ENCODE data around the gene CCDC172. TPM values are rescaled to one million over a fixed set of nuclear protein-coding genes. Genes with fewer than 3 reads are reported as not detected.

CCDC172 gene
- total and polyA plus RNA-seq, 2 of the 8 experiments (the other 6 are each of a cell fraction or from before 2014, with no cell fraction given): 1.1 to 3.6 TPM

DNA sequence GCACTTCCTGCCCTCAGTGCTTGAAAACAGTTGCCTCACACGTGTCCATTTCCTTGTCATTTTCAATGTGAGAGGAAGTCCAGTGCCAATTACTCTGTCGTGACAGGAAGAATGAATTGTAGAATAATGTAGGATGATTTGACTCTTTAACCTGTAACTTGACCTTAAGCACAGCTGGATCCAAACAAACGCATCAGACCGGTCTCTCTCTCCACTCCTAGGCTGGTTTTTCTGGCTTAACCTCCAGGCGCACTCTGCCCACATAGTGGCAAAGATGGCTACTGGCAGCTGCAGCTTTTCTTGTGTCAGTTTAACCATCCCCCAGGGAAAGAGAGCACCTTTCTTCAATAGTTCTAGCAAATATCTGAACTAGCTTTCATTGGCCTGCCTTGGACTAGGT lies 74.0 kb downstream of the CCDC172 start:
- CTCF ChIA-PET (ENCODE audit: partially characterized antibody): no interaction called here
- no peak for TF ChIP-seq ZNF274 (IDR thresholded peaks at IDR 0.05; ENCODE audit: borderline replicate concordance, extremely low read depth, low read length)
- TF ChIP-seq CEBPB (IDR thresholded peaks at IDR 0.05; ENCODE audit: low read depth, low read length): no peak
- TF ChIP-seq POU5F1 (IDR thresholded peaks at IDR 0.05; ENCODE audit: low read depth, low read length): no peak
- TF ChIP-seq EZH2 (IDR thresholded peaks at IDR 0.05; ENCODE audit: low read depth, low read length, severe bottlenecking): no peak
- no peak for TF ChIP-seq CBX5 (IDR thresholded peaks at IDR 0.05; ENCODE audit: low read depth, low read length)
- TF ChIP-seq, protein P1, sequence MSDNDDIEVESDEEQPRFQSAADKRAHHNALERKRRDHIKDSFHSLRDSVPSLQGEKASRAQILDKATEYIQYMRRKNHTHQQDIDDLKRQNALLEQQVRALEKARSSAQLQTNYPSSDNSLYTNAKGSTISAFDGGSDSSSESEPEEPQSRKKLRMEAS (IDR thresholded peaks at IDR 0.05): no peak
- no peak for TF ChIP-seq JUN (IDR thresholded peaks at IDR 0.05; ENCODE audit: low read depth, low read length)
- no peak for TF ChIP-seq RNF2 (IDR thresholded peaks at IDR 0.05; ENCODE audit: borderline replicate concordance, low read depth, low read length, missing control alignments, poor library complexity, severe bottlenecking)
- TF ChIP-seq CTBP2 (IDR thresholded peaks at IDR 0.05; ENCODE audit: borderline replicate concordance, insufficient read depth, insufficient read length, low read length): no peak
- no peak for TF ChIP-seq EP300 (IDR thresholded peaks at IDR 0.05; ENCODE audit: borderline replicate concordance in 1 of 2, low read depth in 2 of 2, low read length in 2 of 2)
- TF ChIP-seq HDAC2 (IDR thresholded peaks at IDR 0.05; ENCODE audit: borderline replicate concordance in 1 of 2, low read depth in 2 of 2, low read length in 2 of 2): no peak
- TF ChIP-seq POLR2A (IDR thresholded peaks at IDR 0.05; ENCODE audit: control extremely low read depth in 1 of 2, low read depth in 2 of 2, low read length in 2 of 2): no peak
- no peak for TF ChIP-seq CHD1 (IDR thresholded peaks at IDR 0.05; ENCODE audit: low read depth, low read length)
- no peak for TF ChIP-seq CBX8 (IDR thresholded peaks at IDR 0.05; ENCODE audit: borderline replicate concordance, low read depth, low read length)

More for the DNA sequence above, 74.0 kb downstream of the CCDC172 start:
- DNase-seq (ENCODE audit: low read depth in 1 of 2, low spot score in 2 of 2) (no peak), FAIRE-seq (no peak)
- no peak overlapping the region for H2BK120ac ChIP-seq (replicated peaks; ENCODE audit: low read depth, low read length)
- no peak overlapping the region for H3K56ac ChIP-seq (replicated peaks; ENCODE audit: insufficient read length, low read depth, low read length)
- H3K14ac ChIP-seq (ENCODE audit: insufficient read length): no peak overlapping the region
- no peak overlapping the region for H4K8ac ChIP-seq (ENCODE audit: extremely low read depth, insufficient read depth, low read length)
- H2BK15ac ChIP-seq (ENCODE audit: low read length): no peak overlapping the region
- POLR2A ChIA-PET (ENCODE audit: partially characterized antibody): no interaction called here
- peak overlapping the region; percentile 0; the same call in 1 of the 2 replicates for H3K18ac ChIP-seq (ENCODE audit: extremely low read depth, low read length)
- no peak overlapping the region for H2BK5ac ChIP-seq (ENCODE audit: low read depth, low read length)
- no peak overlapping the region for H3K23ac ChIP-seq (ENCODE audit: insufficient read length)
- H3K23me2 ChIP-seq (ENCODE audit: low read depth, low read length): no peaks in the 10 kb centered on the region
- H2AFZ ChIP-seq (ENCODE audit: low read length): peak overlapping the region; percentile 94
- no peak overlapping the region for H2AK5ac ChIP-seq (ENCODE audit: low read depth, low read length)
- no peak overlapping the region for H3K9ac ChIP-seq (replicated peaks in 1 of 4; ENCODE audit: extremely low read depth in 1 of 4, low read depth in 3 of 4, low read length in 3 of 4)
- H4K5ac ChIP-seq (ENCODE audit: insufficient read length, low read depth, low read length): peak overlapping the region; percentile 10
- H2BK12ac ChIP-seq (ENCODE audit: low read depth, low read length): no peak overlapping the region
- peaks cover 0 to 4% of the 10 kb centered on the region in 2 experiments; a peak in 1 of 4 replicates for H3K9me3 ChIP-seq (ENCODE audit: insufficient read depth in 2 of 2, low read depth in 1 of 2, low read length in 1 of 2)
- H3K27me3 ChIP-seq (replicated peaks in 1 of 4; ENCODE audit: control insufficient read depth in 3 of 4, extremely low read depth in 1 of 4, insufficient read depth in 3 of 4, low read length in 3 of 4): no peaks in the 10 kb centered on the region
- H3K4me1 ChIP-seq (replicated peaks in 1 of 4; ENCODE audit: control insufficient read depth in 3 of 4, insufficient read depth in 4 of 4, low read length in 3 of 4): peaks cover 0 to 4% (median under 1%) of the 10 kb centered on the region in 4 experiments; a peak in 3 of 7 replicates
- no peak overlapping the region for H3K27ac ChIP-seq (ENCODE audit: low read depth, low read length)
- no peak overlapping the region for H3K4me3 ChIP-seq (ENCODE audit: extremely low read depth in 1 of 4, insufficient read depth in 2 of 4, low read depth in 3 of 4, low read length in 4 of 4)
- H4K91ac ChIP-seq (replicated peaks; ENCODE audit: insufficient read length, low read length): peak overlapping the region; percentile 5
- no peaks in the 10 kb centered on the region for H3K79me1 ChIP-seq (ENCODE audit: low read depth, low read length)
- 79% methylated on average over 5 of the region's 5 CpGs; no CpG with 5 or more reads in 1 of the 2 experiments for WGBS, 2 experiments (ENCODE audit: extremely low coverage in 1 of 2, insufficient coverage in 1 of 2, insufficient read length in 1 of 2, insufficient replicate concordance in 2 of 2, low coverage in 1 of 2, low lambda C conversion rate in 2 of 2, missing lambda C conversion rate in 1 of 2)
- H2BK20ac ChIP-seq (ENCODE audit: low read length): no peak overlapping the region
- no peak overlapping the region for H3K4me2 ChIP-seq (ENCODE audit: insufficient read depth in 1 of 2, low read depth in 2 of 2, low read length in 2 of 2)
- H3K4ac ChIP-seq (replicated peaks; ENCODE audit: insufficient read length, low read depth, low read length): no peak overlapping the region
- H3K79me2 ChIP-seq (ENCODE audit: control insufficient read depth in 1 of 2, insufficient read depth in 2 of 2, low read length in 2 of 2): no peaks in the 10 kb centered on the region
- H4K20me1 ChIP-seq (replicated peaks in 1 of 2; ENCODE audit: control insufficient read depth in 1 of 2, insufficient read depth in 2 of 2, low read length in 2 of 2): no peaks in the 10 kb centered on the region
- H3K36me3 ChIP-seq (ENCODE audit: control insufficient read depth in 2 of 4, insufficient read depth in 4 of 4, low read length in 3 of 4): no peaks in the 10 kb centered on the region
